Measurements from ENCODE around the gene NAIP. TPM values are rescaled to one million over a fixed set of nuclear protein-coding genes. Genes with fewer than 3 reads are reported as not detected.
"Not testable (repeated sequence)": the region's sequence is repeated elsewhere in the genome, so short reads cannot be mapped to it uniquely, and the experiment has no call there.

NAIP gene
- total and polyA plus RNA-seq, 2 experiments from 2014 or later, result 4.4 to 8.7 TPM

DNA sequence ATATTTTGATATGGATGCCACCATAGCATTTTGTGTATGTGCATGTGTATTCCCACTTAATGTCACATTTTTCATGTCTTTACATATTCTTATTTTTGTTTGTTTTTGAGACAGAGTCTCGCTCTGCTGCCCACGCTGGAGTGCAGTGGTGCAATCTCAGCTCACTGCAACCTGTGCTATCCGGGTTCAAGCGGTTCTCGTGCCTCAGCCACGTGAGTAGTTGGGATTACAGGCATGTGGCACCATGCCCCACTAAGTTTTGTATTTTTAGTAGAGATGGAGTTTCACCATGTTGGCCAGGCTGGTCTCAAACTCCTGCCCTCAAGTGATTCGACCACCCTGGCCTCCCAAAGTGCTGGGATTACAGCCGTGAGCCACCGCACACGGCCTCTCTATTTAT lies 72.1 kb downstream of the NAIP start:
- ATAC-seq; H3K27ac ChIP-seq (ENCODE audit: low read depth); H3K4me3 ChIP-seq; H3K36me3 Mint-ChIP-seq (ENCODE audit: low read depth); H4K20me1 ChIP-seq (replicated peaks; ENCODE audit: insufficient read depth); H3K4me1 ChIP-seq (ENCODE audit: insufficient read depth); H2AFZ ChIP-seq; DNase-seq (ENCODE audit: low spot score); H3K9me2 ChIP-seq (ENCODE audit: insufficient read depth); H3K36me3 ChIP-seq (ENCODE audit: insufficient read depth); H3K27me3 Mint-ChIP-seq (ENCODE audit: insufficient read depth, low read depth, poor library complexity); H3K27ac Mint-ChIP-seq; H3K4me3 Mint-ChIP-seq; H3K9me3 Mint-ChIP-seq; H3K79me2 ChIP-seq (replicated peaks; ENCODE audit: insufficient read depth); H3K4me2 ChIP-seq; H3K27me3 ChIP-seq (ENCODE audit: insufficient read depth); H3F3A ChIP-seq (replicated peaks; ENCODE audit: low read depth); H3K4me1 Mint-ChIP-seq: not testable (repeated sequence)

DNA sequence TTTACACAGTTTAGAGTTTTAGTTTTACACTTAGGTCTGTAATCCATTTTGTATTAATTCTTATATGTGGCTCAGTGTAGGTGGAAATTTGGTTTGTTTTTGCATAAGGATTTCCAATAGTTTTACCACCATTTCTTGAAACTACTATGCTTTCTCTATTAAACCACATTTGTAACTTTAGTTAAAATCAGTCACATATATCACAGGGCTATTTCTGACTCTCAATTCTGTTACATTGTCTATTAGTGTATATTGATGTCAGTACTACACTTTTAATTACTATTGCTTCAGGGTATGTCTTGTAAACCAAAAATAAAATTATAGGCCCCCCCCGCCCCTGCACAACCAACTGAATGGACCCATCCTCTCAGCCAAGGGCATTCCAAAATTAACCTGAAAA lies 92.6 kb downstream of the NAIP start:
- DNase-seq (ENCODE audit: low spot score); H3K4me1 Mint-ChIP-seq; H3K27ac ChIP-seq (ENCODE audit: low read depth); H3K9me3 Mint-ChIP-seq; H3K4me3 ChIP-seq; H3K79me2 ChIP-seq (replicated peaks; ENCODE audit: insufficient read depth); H3K27me3 Mint-ChIP-seq (ENCODE audit: insufficient read depth, low read depth, poor library complexity); H3K27ac Mint-ChIP-seq; H3F3A ChIP-seq (replicated peaks; ENCODE audit: low read depth); H3K9me2 ChIP-seq (ENCODE audit: insufficient read depth); H3K4me3 Mint-ChIP-seq; H4K20me1 ChIP-seq (replicated peaks; ENCODE audit: insufficient read depth); H3K4me1 ChIP-seq (ENCODE audit: insufficient read depth); ATAC-seq; H3K4me2 ChIP-seq; H3K36me3 ChIP-seq (ENCODE audit: insufficient read depth); H2AFZ ChIP-seq; H3K36me3 Mint-ChIP-seq (ENCODE audit: low read depth); H3K27me3 ChIP-seq (ENCODE audit: insufficient read depth): not testable (repeated sequence)

DNA sequence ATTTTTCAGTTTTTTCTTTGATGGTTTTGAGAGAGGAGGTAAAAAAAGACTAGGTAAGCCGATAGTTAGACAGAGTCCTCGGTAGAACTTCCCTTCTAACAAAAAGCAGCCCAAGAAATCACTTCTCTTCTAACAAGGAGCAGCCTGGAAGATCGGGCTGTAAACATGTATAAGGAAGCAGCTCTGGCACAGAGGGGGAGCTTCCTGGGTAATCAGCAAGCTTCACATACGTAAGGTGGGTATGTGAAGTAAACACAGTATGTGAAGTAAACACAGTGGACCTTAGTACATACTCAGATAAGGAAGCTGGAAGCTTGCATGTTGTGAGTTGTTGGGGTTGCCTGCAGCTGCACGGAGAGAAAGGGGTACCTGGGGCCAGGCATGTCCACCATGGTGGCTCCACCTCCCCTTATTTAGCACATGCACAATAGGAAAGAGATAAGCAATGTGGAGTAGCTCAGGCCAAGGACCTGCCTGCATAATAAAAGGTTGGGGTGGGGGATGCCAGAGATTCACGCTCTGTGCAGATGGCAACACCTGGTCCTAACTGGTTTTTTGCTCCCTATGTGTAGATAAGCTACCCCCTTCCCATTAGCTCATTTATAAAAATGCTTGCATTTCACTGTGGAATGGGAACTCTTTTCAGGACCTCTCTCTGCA lies 93.3 kb downstream of the NAIP start:
- not testable (repeated sequence) for H4K20me1 ChIP-seq (replicated peaks; ENCODE audit: insufficient read depth); H3K36me3 Mint-ChIP-seq (ENCODE audit: low read depth); H3K27ac ChIP-seq (ENCODE audit: low read depth); H3K27me3 Mint-ChIP-seq (ENCODE audit: insufficient read depth, low read depth, poor library complexity); H3K27ac Mint-ChIP-seq; H3K4me1 Mint-ChIP-seq; H3K4me2 ChIP-seq; H3K79me2 ChIP-seq (replicated peaks; ENCODE audit: insufficient read depth); H3K27me3 ChIP-seq (ENCODE audit: insufficient read depth); H3K4me1 ChIP-seq (ENCODE audit: insufficient read depth); H3K9me3 Mint-ChIP-seq; DNase-seq (ENCODE audit: low spot score); H2AFZ ChIP-seq; H3K9me2 ChIP-seq (ENCODE audit: insufficient read depth); H3K4me3 ChIP-seq; H3K36me3 ChIP-seq (ENCODE audit: insufficient read depth); H3F3A ChIP-seq (replicated peaks; ENCODE audit: low read depth); H3K4me3 Mint-ChIP-seq
- peak; percentile 88 for ATAC-seq

DNA sequence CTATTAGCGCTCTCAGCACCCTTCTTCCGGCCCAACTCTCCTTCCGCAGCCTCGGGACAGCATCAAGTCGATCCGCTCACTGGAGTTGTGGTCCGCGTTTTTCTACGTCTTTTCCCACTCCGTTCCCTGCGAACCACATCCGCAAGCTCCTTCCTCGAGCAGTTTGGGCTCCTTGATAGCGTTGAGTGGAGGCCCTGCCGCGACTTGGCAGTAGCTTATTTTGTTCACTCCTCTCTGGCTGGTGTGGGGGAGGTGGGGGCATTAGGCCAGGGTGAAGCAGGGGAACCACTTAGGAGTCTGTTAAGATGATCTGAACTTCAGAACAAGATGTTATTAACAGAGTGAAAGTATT lies 100.0 kb downstream of the NAIP start:
- not testable (repeated sequence) for H3F3A ChIP-seq (replicated peaks; ENCODE audit: low read depth); H3K36me3 ChIP-seq (ENCODE audit: insufficient read depth); H3K79me2 ChIP-seq (replicated peaks; ENCODE audit: insufficient read depth); H3K27ac Mint-ChIP-seq; H3K9me3 Mint-ChIP-seq; H3K4me1 ChIP-seq (ENCODE audit: insufficient read depth); H2AFZ ChIP-seq; H3K27ac ChIP-seq (ENCODE audit: low read depth); DNase-seq (ENCODE audit: low spot score); H3K4me3 Mint-ChIP-seq; ATAC-seq; H4K20me1 ChIP-seq (replicated peaks; ENCODE audit: insufficient read depth); H3K4me2 ChIP-seq; H3K27me3 ChIP-seq (ENCODE audit: insufficient read depth); H3K27me3 Mint-ChIP-seq (ENCODE audit: insufficient read depth, low read depth, poor library complexity); H3K36me3 Mint-ChIP-seq (ENCODE audit: low read depth); H3K9me2 ChIP-seq (ENCODE audit: insufficient read depth); H3K4me1 Mint-ChIP-seq; H3K4me3 ChIP-seq

Other genes starting within 250 kb of the NAIP start
- gene SERF1A, start 124.7 kb downstream of the NAIP start, total RNA-seq (2014; rRNA removed; shearing (Covaris generic)), result 21.8 and 46.6 TPM in 2 replicates
- 40.0 and 48.0 TPM in 2 replicates for gene SERF1A, start 124.7 kb downstream of the NAIP start, polyA plus RNA-seq (2016; fragmentation: Nextera tagmentation; extraction: Ambion mirVana)
- gene SMN1, start 100.3 kb downstream of the NAIP start, total RNA-seq (2014; rRNA removed; shearing (Covaris generic)), result 44.8 and 50.1 TPM in 2 replicates
- gene SMN1, start 100.3 kb downstream of the NAIP start, polyA plus RNA-seq (2016; fragmentation: Nextera tagmentation; extraction: Ambion mirVana), result 130 and 142 TPM in 2 replicates
- gene GTF2H2, start 42.3 kb upstream of the NAIP start, total RNA-seq (2014; rRNA removed; shearing (Covaris generic)), result 43.6 and 52.1 TPM in 2 replicates
- 58.8 and 61.0 TPM in 2 replicates for gene GTF2H2, start 42.3 kb upstream of the NAIP start, polyA plus RNA-seq (2016; fragmentation: Nextera tagmentation; extraction: Ambion mirVana)

Data from GM23338 (cell line).